ENCODE data around the gene PRICKLE3. TPM values are rescaled to one million over a fixed set of nuclear protein-coding genes. Genes with fewer than 3 reads are reported as not detected.

PRICKLE3 gene
- total and polyA plus RNA-seq, 2 of the 4 experiments (the other 2 are of a cell fraction) = 3.4 to 6.4 TPM

- in situ Hi-C loops (cut with MboI; ENCODE audit: low sequenced_read_pairs) = no loop called here
- no peak for DNase-seq
- WGBS, 2 experiments (ENCODE audit: extremely low coverage in 2 of 2, insufficient read length in 1 of 2) = 49% methylated on average over 8 of the region's 11 CpGs; no CpG with 5 or more reads in 1 of the 2 experiments
Measured at GRCh38 chrX:49199315-49199595, 13.1 kb upstream of the PRICKLE3 start.

More at GRCh38 chrX:49199315-49199595, 13.1 kb upstream of the PRICKLE3 start:
- Histone ChIP-seq H3K9me3 (ENCODE audit: control insufficient read depth, insufficient read depth, low read length) (no peaks in the 10 kb centered on the region), H4K91ac (ENCODE audit: insufficient read depth, low read depth, low read length) (no peak overlapping the region), H3K18ac (ENCODE audit: low read depth, low read length) (no peak overlapping the region), H2BK5ac (ENCODE audit: low read depth, low read length, poor library complexity, severe bottlenecking) (no peak overlapping the region), H3K56ac (ENCODE audit: extremely low read depth, insufficient read depth, low read length) (no peak overlapping the region), H3K23ac (ENCODE audit: low read depth, low read length) (no peak overlapping the region), H4K5ac (ENCODE audit: low read depth, low read length) (no peak overlapping the region), H3K79me1 (ENCODE audit: low read depth in 1 of 2, low read length in 2 of 2) (no peaks in the 10 kb centered on the region), H3K36me3 (ENCODE audit: control insufficient read depth, insufficient read depth, low read length) (no peaks in the 10 kb centered on the region), H3K4me1 (ENCODE audit: control insufficient read depth, insufficient read depth, low read length) (no peaks in the 10 kb centered on the region), H3K9ac (ENCODE audit: low read depth, low read length) (no peak overlapping the region), H3K4me2 (ENCODE audit: low read depth, low read length) (no peak overlapping the region), H2AK5ac (ENCODE audit: low read depth, low read length) (no peak overlapping the region), H3K27ac (ENCODE audit: insufficient read depth, low read length) (no peak overlapping the region), H3K4me3 (ENCODE audit: insufficient read depth, low read depth, low read length) (no peak overlapping the region), H4K20me1 (ENCODE audit: insufficient read depth, low read length) (no peaks in the 10 kb centered on the region), H3K4ac (ENCODE audit: low read depth, low read length) (no peak overlapping the region), H3K9me1 (ENCODE audit: insufficient read depth, low read length) (no peaks in the 10 kb centered on the region), H2BK120ac (ENCODE audit: low read depth, low read length) (no peak overlapping the region), H2BK20ac (ENCODE audit: low read depth, low read length) (no peak overlapping the region), H2BK15ac (ENCODE audit: low read depth, low read length) (no peak overlapping the region), H3K27me3 (ENCODE audit: control insufficient read depth, insufficient read depth, low read length) (peaks cover 8% of the 10 kb centered on the region; the same call in 1 of the 2 replicates), H4K8ac (ENCODE audit: low read depth in 2 of 2, low read length in 2 of 2) (no peak overlapping the region), H2AFZ (replicated peaks; ENCODE audit: low read length, poor library complexity) (no peak overlapping the region), H3K14ac (replicated peaks; ENCODE audit: low read depth, low read length) (no peak overlapping the region), H2AK9ac (replicated peaks; ENCODE audit: low read depth, low read length, poor library complexity) (no peak overlapping the region)
- no peak for ATAC-seq (ENCODE audit: low read depth)
- ChIA-PET CTCF (no interaction called here), POLR2A (ENCODE audit: unreplicated experiment) (no interaction called here)
- no TSS peak for BruUV-seq (replicated peaks)
- intact Hi-C loops (cut with micrococcal nuclease) (no loop called here), dilution Hi-C loops (cut with HindIII; ENCODE audit: low sequenced_read_pairs, unreplicated experiment) (no loop called here)
- TF ChIP-seq MAFK (IDR thresholded peaks at IDR 0.05; ENCODE audit: low read depth, low read length) (no peak), RFX5 (IDR thresholded peaks at IDR 0.05; ENCODE audit: low read depth, low read length) (no peak), NFE2L2 (IDR thresholded peaks at IDR 0.05; ENCODE audit: low read depth, low read length) (no peak)
